Suprapubic skin (tissue), 4 donors: Measurements from ENCODE around the gene DZANK1.

ENCODE experiments used
- POLR2A ChIP-seq, 2 donors: fragments of 450-650 bp; IDR thresholded peaks; one replicate each; pipeline ENCODE4 v1.6.1; 2017; ENCODE audit warnings: antibody characterized with exemption in 2 of 2, mild to moderate bottlenecking in 2 of 2, moderate library complexity in 2 of 2
- POLR2AphosphoS5 ChIP-seq, 3 donors: sonication (generic); formaldehyde crosslinking; IDR thresholded peaks; one replicate each; pipeline ENCODE4 v1.6.1; 2017; ENCODE audit warnings: antibody characterized with exemption in 3 of 3
- TF ChIP-seq, protein P1 (sequence below), 2 donors: fragments of 200-600 bp in 1 of 2; fragments of 450-650 bp in 1 of 2; sonication (generic) in 1 of 2; IDR thresholded peaks; one replicate each; pipeline ENCODE4 v1.5.1; 2016 to 2019; ENCODE audit warnings: antibody characterized with exemption in 2 of 2, mild to moderate bottlenecking in 1 of 2, moderate library complexity in 1 of 2

DNA sequence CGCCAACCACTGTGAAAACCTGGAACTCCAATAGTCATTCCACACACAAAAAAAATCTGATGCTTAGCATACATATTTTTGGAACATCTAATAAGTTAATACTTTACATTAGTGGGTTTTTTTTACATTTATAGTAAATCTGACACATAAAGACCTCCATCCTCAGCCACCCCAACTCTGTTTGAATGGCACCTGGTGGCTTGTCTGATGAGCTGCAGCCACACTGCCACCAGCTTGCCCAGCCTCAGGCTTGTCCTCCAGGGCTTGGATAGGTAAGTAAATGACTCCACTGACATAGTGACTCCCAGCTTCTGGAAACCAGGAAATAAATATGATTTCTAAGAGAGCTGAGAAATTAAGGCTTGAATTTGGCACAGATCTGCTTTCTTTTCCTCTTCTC lies 107.0 kb downstream of the DZANK1 start:
- TF ChIP-seq, protein P1, sequence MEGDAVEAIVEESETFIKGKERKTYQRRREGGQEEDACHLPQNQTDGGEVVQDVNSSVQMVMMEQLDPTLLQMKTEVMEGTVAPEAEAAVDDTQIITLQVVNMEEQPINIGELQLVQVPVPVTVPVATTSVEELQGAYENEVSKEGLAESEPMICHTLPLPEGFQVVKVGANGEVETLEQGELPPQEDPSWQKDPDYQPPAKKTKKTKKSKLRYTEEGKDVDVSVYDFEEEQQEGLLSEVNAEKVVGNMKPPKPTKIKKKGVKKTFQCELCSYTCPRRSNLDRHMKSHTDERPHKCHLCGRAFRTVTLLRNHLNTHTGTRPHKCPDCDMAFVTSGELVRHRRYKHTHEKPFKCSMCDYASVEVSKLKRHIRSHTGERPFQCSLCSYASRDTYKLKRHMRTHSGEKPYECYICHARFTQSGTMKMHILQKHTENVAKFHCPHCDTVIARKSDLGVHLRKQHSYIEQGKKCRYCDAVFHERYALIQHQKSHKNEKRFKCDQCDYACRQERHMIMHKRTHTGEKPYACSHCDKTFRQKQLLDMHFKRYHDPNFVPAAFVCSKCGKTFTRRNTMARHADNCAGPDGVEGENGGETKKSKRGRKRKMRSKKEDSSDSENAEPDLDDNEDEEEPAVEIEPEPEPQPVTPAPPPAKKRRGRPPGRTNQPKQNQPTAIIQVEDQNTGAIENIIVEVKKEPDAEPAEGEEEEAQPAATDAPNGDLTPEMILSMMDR (IDR thresholded peaks at IDR 0.05): no peak
- TF ChIP-seq POLR2AphosphoS5 (IDR thresholded peaks at IDR 0.05) (no peak), POLR2A (IDR thresholded peaks at IDR 0.05) (no peak)
